H9 (cell line): ENCODE results near the gene TSPAN32. TPM values are rescaled to one million over a fixed set of nuclear protein-coding genes. Genes with fewer than 3 reads are reported as not detected.

Source experiments
- DNase-seq: peaks from one replicate; pipeline ENCODE4 v3.0.0-alpha.2; 2017
- H2AFZ ChIP-seq: one replicate; pipeline ENCODE4 v1.6.1; 2013; ENCODE audit warnings: mild to moderate bottlenecking, low read length, control low read depth, moderate library complexity
- H2AK5ac ChIP-seq: 2 replicates; pipeline ENCODE4 v1.6.1; 2013; ENCODE audit warnings: low read length, control low read depth, mixed read lengths; ENCODE audit not compliant: insufficient read length
- H2BK120ac ChIP-seq: one replicate; pipeline ENCODE4 v1.6.1; 2013; ENCODE audit warnings: low read depth, mild to moderate bottlenecking, low read length, control low read depth, inconsistent platforms; ENCODE audit not compliant: poor library complexity, severe bottlenecking
- H2BK12ac ChIP-seq: 2 replicates; pipeline ENCODE4 v1.6.1; 2013; ENCODE audit warnings: low read length, control low read depth, mixed read lengths, low read depth; ENCODE audit not compliant: insufficient read length
- H2BK15ac ChIP-seq: 2 replicates; pipeline ENCODE4 v1.6.1; 2013; ENCODE audit warnings: low read depth, low read length, control low read depth
- H2BK20ac ChIP-seq: one replicate; pipeline ENCODE4 v1.6.1; 2013; ENCODE audit warnings: low read depth, mild to moderate bottlenecking, low read length, control low read depth, inconsistent platforms; ENCODE audit not compliant: poor library complexity, severe bottlenecking
- H2BK5ac ChIP-seq: 2 replicates; pipeline ENCODE4 v1.6.1; 2013; ENCODE audit warnings: low read length, control low read depth, mixed read lengths; ENCODE audit not compliant: insufficient read length
- H3K14ac ChIP-seq: 2 replicates; pipeline ENCODE4 v1.6.1; 2013; ENCODE audit warnings: low read length, control low read depth; ENCODE audit not compliant: insufficient read depth
- H3K18ac ChIP-seq: 2 replicates; pipeline ENCODE4 v1.6.1; 2013; ENCODE audit warnings: low read depth, mild to moderate bottlenecking, mixed read lengths, low read length, control low read depth; ENCODE audit not compliant: insufficient read length
- H3K23ac ChIP-seq: 2 replicates; pipeline ENCODE4 v1.6.1; 2013; ENCODE audit warnings: low read length, control low read depth, mixed read lengths, low read depth; ENCODE audit not compliant: insufficient read length
- H3K23me2 ChIP-seq: 2 replicates; pipeline ENCODE4 v1.6.1; 2013; ENCODE audit warnings: low read depth, mild to moderate bottlenecking, mixed read lengths, low read length, control low read depth; ENCODE audit not compliant: insufficient read length, poor library complexity, severe bottlenecking
- H3K27ac ChIP-seq: 2 replicates; pipeline ENCODE4 v1.5.1; 2013; ENCODE audit warnings: low read length, control low read depth, mixed read lengths, low read depth; ENCODE audit not compliant: insufficient read length
- H3K27me3 ChIP-seq: 2 replicates; pipeline ENCODE4 v1.6.1; 2013; ENCODE audit warnings: low read length, control low read depth, inconsistent platforms; ENCODE audit not compliant: insufficient read depth
- H3K4ac ChIP-seq: 2 replicates; pipeline ENCODE4 v1.6.1; 2013; ENCODE audit warnings: low read depth, mild to moderate bottlenecking, control low read depth, inconsistent platforms, low read length, moderate library complexity
- H3K4me1 ChIP-seq: 2 replicates; pipeline ENCODE4 v1.6.1; 2013; ENCODE audit warnings: low read length, control low read depth, inconsistent platforms; ENCODE audit not compliant: insufficient read depth
- H3K4me2 ChIP-seq: 2 replicates; pipeline ENCODE4 v1.6.1; 2013; ENCODE audit warnings: low read length, control low read depth, mixed read lengths; ENCODE audit not compliant: insufficient read length, insufficient read depth
- H3K56ac ChIP-seq: 2 replicates; pipeline ENCODE4 v1.6.1; 2013; ENCODE audit warnings: low read depth, mild to moderate bottlenecking, mixed read lengths, low read length, control low read depth; ENCODE audit not compliant: insufficient read length
- H3K79me1 ChIP-seq: 2 replicates; pipeline ENCODE4 v1.6.1; 2013; ENCODE audit warnings: low read depth, mild to moderate bottlenecking, moderate library complexity, low read length, control low read depth, inconsistent platforms; ENCODE audit not compliant: insufficient read depth, poor library complexity, severe bottlenecking
- H3K79me2 ChIP-seq: 2 replicates; pipeline ENCODE4 v1.6.1; 2013; ENCODE audit warnings: low read length, control low read depth, inconsistent platforms; ENCODE audit not compliant: insufficient read depth
- H3K9ac ChIP-seq: 2 replicates; pipeline ENCODE4 v1.6.1; 2013; ENCODE audit warnings: low read length, control low read depth, mixed read lengths; ENCODE audit not compliant: insufficient read length; ENCODE audit errors: extremely low read depth
- H3K9me3 ChIP-seq: one replicate; pipeline ENCODE4 v1.6.1; 2013; ENCODE audit warnings: low read depth, low read length, inconsistent platforms; ENCODE audit not compliant: control insufficient read depth
- H3T11ph ChIP-seq: one replicate; pipeline ENCODE4 v1.6.1; 2013; ENCODE audit warnings: mild to moderate bottlenecking, low read length, control low read depth, inconsistent platforms
- H4K20me1 ChIP-seq: one replicate; pipeline ENCODE4 v1.6.1; 2013; ENCODE audit not compliant: control insufficient read depth, insufficient read length, insufficient read depth
- H4K5ac ChIP-seq: 2 replicates; pipeline ENCODE4 v1.6.1; 2013; ENCODE audit warnings: low read depth, mild to moderate bottlenecking, mixed read lengths, low read length, control low read depth; ENCODE audit not compliant: insufficient read length
- H4K8ac ChIP-seq: replicated peaks from 2 replicates; pipeline ENCODE4 v1.6.1; 2013; ENCODE audit warnings: low read length, control low read depth, mixed read lengths, low read depth; ENCODE audit not compliant: insufficient read length
- H4K91ac ChIP-seq: 2 replicates; pipeline ENCODE4 v1.6.1; 2013; ENCODE audit warnings: low read depth, mild to moderate bottlenecking, moderate library complexity, mixed read lengths, low read length, control low read depth; ENCODE audit not compliant: insufficient read length
- H3K27ac Mint-ChIP-seq, 3 experiments: 2 replicates in 2 of 3; 3 replicates in 1 of 3; pipeline ENCODE4 v1.8.0; 2020 to 2021; ENCODE audit warnings: mixed read lengths in 3 of 3, mild to moderate bottlenecking in 1 of 3, moderate library complexity in 1 of 3
- H3K27me3 Mint-ChIP-seq: 2 replicates; pipeline ENCODE4 v1.8.0; 2021; ENCODE audit warnings: low read depth, mild to moderate bottlenecking, moderate library complexity, mixed read lengths
- H3K36me3 Mint-ChIP-seq, 3 experiments: 2 replicates in 2 of 3; 3 replicates in 1 of 3; pipeline ENCODE4 v1.8.0; 2020 to 2021; ENCODE audit warnings: low read depth in 3 of 3, mixed read lengths in 3 of 3; ENCODE audit not compliant: insufficient read depth in 1 of 3
- H3K4me1 Mint-ChIP-seq, 2 experiments: 2 replicates each; pipeline ENCODE4 v1.8.0; 2020; ENCODE audit warnings: mixed read lengths in 2 of 2
- H3K4me3 Mint-ChIP-seq, 2 experiments: 2 replicates in 1 of 2; 3 replicates in 1 of 2; pipeline ENCODE4 v1.8.0; 2020 to 2021; ENCODE audit warnings: mild to moderate bottlenecking in 2 of 2, mixed read lengths in 2 of 2, moderate library complexity in 1 of 2
- H3K9me3 Mint-ChIP-seq, 2 experiments: 2 replicates in 1 of 2; 3 replicates in 1 of 2; pipeline ENCODE4 v1.8.0; 2020; ENCODE audit warnings: mild to moderate bottlenecking in 2 of 2, mixed read lengths in 2 of 2, moderate library complexity in 1 of 2
- CTCF ChIP-seq: fragments of 200-600 bp; sonication (generic); conservative IDR thresholded peaks from 3 replicates; pipeline ENCODE4 v1.8.0; 2021; ENCODE audit warnings: antibody characterized with exemption, mild to moderate bottlenecking
- WGBS: extraction: QIAGEN DNeasy Blood & Tissue Kit; methylation state at CpG from one replicate; pipeline ENCODE4 v1.1.7; 2013; ENCODE audit warnings: missing lambda C conversion rate, low lambda C conversion rate, mixed read lengths; ENCODE audit not compliant: insufficient read length; ENCODE audit errors: extremely low coverage; 5-methylcytosine and 5-hydroxymethylcytosine counted together
- total RNA-seq: library from RNA; stranded (reverse); gene quantifications from 2 replicates; pipeline ENCODE4 v1.2.1, GENCODE V29; 2021

TSPAN32 gene
- total RNA-seq, 1 experiment from 2014 or later = not detected

GRCh38 chr11:2310073-2310785, 8.4 kb downstream of the TSPAN32 start:
- H3K4me2 ChIP-seq = no peak overlapping the region
- H4K20me1 ChIP-seq = no peaks in the 10 kb centered on the region
- no peak overlapping the region for H2BK15ac ChIP-seq
- H3K9me3 ChIP-seq = no peaks in the 10 kb centered on the region
- no peak overlapping the region for H3K4ac ChIP-seq
- no peak overlapping the region for H3K14ac ChIP-seq
- no peak overlapping the region for H3K4me3 Mint-ChIP-seq
- no peak overlapping the region for H4K5ac ChIP-seq
- H3K56ac ChIP-seq = no peak overlapping the region
- WGBS = no CpG with 5 or more reads among the region's 16 CpGs
- H2BK12ac ChIP-seq = no peak overlapping the region
- no peaks in the 10 kb centered on the region for H3K36me3 Mint-ChIP-seq
- H3K23ac ChIP-seq = no peak overlapping the region
- H3K27ac Mint-ChIP-seq = no peak overlapping the region
- no peaks in the 10 kb centered on the region; the same call in 1 of the 2 replicates for H3K4me1 ChIP-seq
- H2BK20ac ChIP-seq = no peak overlapping the region
- no peak overlapping the region for H3K9ac ChIP-seq
- H3K27me3 ChIP-seq = no peaks in the 10 kb centered on the region
- H3K18ac ChIP-seq = no peak overlapping the region
- no peak overlapping the region for H2AFZ ChIP-seq
- H3T11ph ChIP-seq = no peak overlapping the region
- no peak overlapping the region for H2BK5ac ChIP-seq
- H4K8ac ChIP-seq = no peak overlapping the region
- TF ChIP-seq CTCF = no peak
- no peak overlapping the region for H2AK5ac ChIP-seq
- peaks cover 0 to 7% of the 10 kb centered on the region in 2 experiments; a peak in 1 of 4 replicates for H3K4me1 Mint-ChIP-seq
- H3K9me3 Mint-ChIP-seq = no peaks in the 10 kb centered on the region; a peak in 1 of 5 replicates
- DNase-seq = no peak
- H2BK120ac ChIP-seq = no peak overlapping the region
- H3K79me1 ChIP-seq = no peaks in the 10 kb centered on the region
- H3K79me2 ChIP-seq = no peaks in the 10 kb centered on the region
- peaks cover 6% of the 10 kb centered on the region; the same call in 1 of the 2 replicates for H3K27me3 Mint-ChIP-seq
- H3K23me2 ChIP-seq = no peaks in the 10 kb centered on the region
- no peak overlapping the region for H4K91ac ChIP-seq
- H3K27ac ChIP-seq = no peak overlapping the region
